Midbrain (tissue), 1 donor: ENCODE measurements around the gene NOS1.
"Not testable (repeated sequence)": the region's sequence is repeated elsewhere in the genome, so short reads cannot be mapped to it uniquely, and the experiment has no call there.

Experiments
- DNase-seq: peaks from one replicate; lab custom pipeline; 2025; lab: John Stamatoyannopoulos, UW

Gene NOS1

DNA sequence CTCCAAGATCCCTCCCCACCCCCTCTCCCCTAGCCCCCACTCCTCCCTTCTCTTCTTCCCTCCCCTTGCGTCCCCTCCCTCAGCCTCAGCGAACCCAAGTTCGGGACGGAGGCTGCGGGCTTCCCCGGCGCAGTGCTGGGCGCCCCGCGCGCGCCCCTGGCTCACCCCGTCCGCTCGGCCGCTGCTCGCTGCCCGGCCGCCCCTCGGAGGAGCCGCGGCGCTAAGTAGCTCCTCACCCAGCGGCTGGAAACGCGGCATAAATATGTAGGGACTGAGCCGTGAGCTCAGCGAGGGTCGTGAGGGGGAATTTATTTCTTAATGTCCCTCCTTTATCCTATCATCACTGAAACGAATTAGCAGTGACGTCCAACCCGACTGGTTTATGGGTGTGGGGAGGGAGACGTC lies at the start of gene NOS1:
Gene NOS1, minus strand, starts transcription at position 280 of the 405 bp plus-strand sequence. CDS start 30,557 bp downstream, outside the sequence.
- DNase-seq, result no peak

GRCh38 chr12:117409286-117409685 lies 47.9 kb upstream of the NOS1 start:
- DNase-seq, result no peak

GRCh38 chr12:117408161-117408791 lies 46.9 kb upstream of the NOS1 start:
- peak; percentile 55 for DNase-seq

- no peak for DNase-seq
Measured at GRCh38 chr12:117404940-117405339, 43.5 kb upstream of the NOS1 start.

DNA sequence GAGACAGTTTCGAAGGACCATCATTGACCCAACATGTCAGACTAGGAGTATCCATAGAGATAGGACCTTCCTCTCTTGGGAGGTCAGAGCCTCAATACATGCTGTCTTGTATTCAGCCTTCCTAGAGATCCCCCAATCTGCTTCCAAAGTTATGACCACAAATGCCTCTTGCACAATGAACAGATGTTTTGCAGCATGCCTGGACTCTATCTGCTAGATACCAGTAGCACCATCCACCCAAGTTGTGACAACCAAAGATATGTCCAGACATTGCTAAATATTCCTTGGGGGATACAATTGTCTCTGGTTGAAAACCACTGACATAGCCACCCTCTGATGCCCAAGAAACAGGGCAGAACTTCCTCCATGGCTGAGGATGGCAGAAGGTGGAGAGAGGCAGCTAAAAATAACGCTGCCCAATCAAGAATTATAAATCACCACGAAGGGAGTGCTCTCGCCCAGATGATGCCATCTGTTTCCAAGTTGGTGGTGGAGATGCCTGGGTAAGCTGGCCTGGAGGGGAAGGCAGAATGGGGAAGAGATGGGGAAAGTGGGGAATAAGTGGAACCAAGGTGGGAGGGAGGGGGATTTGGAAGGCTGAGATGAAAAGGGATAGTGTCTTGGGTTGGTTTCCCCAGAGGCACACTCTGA lies 42.9 kb upstream of the NOS1 start:
- DNase-seq, result no peak

DNA sequence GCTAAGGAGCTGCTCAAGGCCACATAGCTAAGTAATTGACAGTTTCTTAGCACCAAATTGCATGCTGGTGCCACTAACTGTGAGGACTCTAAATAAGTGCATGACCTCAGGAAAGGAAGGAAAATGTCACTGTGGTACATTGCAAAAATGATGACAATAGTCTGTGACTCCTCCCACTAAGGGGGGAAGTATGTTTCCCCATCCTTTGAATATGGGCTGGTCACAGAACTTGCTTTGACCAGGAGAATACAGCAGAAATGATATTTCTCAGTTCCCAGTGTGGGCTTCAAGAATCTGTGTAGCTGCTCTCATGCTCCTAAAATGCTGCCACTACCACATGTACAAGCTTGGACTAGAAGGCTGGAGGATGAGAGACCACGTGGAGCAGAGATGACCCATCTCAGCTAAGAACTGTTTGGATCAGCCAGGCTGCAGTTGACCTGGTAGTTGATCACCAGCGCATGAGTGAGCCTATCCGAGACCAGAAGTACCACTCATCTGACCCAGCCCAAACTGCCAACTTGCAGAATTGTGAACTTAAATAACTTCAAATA lies 42.2 kb upstream of the NOS1 start:
- DNase-seq, result no peak

DNA sequence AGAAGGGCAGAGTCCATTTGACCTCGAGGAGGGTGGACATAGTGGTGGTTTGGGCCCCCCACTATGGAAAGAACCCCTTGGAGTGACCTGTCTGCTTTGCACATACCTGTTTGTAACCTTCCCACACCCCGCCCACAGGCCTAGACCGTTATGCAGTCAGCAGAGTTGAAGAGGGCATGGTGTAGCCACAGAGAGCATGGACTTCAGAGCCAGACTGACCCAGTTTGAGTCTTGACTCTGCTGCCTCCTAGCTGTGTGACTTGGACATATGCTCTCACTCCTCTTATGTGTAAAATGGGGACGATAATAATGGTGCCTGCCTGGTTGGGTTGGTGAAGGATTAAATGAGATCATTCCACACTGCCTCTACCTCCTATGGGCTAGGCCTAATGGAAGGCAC lies 40.9 kb upstream of the NOS1 start:
- DNase-seq, result no peak

DNA sequence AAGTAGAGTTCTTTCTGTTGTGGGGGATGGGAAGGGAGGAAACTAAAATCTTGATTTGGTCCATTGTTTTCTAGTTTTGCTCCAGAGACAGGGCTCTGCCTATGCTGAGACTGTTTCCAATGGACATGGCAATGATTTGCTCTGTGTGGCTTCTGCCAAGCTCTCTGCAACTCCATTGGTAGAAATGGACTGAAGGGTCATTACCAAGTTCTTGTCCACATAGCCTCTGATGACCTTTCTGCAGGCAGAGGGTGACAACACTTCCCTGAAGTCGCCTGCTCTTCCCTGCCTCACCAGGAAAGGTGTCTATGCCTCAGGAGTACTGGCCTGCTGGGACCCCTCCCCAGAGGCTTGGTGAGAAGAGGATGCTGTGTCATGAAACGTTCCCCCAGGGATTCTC lies 39.5 kb upstream of the NOS1 start:
- DNase-seq, result no peak

GRCh38 chr12:117398482-117398881 lies 37.1 kb upstream of the NOS1 start:
- not testable (repeated sequence) for DNase-seq

- DNase-seq, result no peak
Measured at GRCh38 chr12:117395766-117396165, 34.3 kb upstream of the NOS1 start.

GRCh38 chr12:117394491-117394890 lies 33.1 kb upstream of the NOS1 start:
- DNase-seq, result no peak

DNA sequence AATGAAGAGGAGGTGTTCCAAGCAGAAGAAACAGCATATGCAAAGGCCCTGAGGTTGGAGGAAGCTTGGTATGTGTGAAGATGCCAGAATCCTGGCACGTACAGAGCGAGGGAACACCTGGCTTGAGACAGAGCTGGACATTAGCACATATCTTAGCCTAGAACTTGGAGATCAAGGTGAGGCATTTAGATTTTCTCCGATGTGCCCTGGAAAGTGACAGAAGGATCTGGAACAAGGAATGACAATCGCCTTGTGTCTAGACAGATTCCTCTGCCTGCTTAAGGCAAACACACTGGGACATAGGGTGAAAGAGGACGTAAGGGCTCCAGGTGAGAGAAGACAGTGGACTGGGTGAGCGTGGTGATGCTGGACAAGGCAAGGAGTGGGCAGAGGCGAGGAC lies 32.2 kb upstream of the NOS1 start:
- no peak for DNase-seq

DNA sequence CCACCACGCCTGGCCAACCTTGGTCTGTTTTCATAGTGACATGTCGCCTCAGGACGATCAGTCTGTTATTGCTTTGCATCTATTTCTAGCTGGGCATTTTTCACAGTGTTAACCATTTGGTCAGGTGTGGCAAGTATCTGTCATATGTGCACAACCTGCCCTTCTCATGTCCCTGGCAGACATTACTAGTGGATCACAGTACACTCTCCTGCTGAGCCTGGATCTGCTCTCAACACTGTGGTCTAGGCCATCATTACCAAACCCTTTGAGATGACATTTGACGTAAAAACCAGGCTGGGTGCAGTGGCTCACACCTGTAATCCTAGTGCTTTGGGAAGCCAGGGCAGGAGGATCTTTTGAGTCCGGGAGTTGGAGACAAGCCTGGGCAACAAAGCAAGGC lies 29.4 kb upstream of the NOS1 start:
- no peak for DNase-seq

- no peak for DNase-seq
Measured at GRCh38 chr12:117388951-117389446, 27.6 kb upstream of the NOS1 start.

DNA sequence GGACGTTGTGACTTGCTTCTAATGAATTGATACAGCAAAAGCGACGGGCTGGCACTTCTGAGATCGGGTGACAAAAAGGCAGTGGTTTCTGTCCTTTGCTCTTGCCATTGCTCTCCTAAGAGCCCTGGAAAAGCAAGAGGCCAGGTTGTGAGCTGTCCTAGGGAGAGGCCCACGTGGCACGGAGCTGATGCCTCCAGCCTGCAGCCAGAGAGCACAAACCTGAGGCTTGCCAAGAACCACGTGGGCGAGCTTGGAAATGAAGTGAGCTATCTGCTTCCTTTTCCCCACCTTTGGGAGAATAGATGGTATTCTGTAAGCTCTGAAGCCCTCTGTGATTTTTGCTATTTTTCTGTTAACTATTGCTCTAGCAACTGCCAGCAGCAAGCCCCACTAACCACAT lies 26.4 kb upstream of the NOS1 start:
- DNase-seq, result no peak

DNA sequence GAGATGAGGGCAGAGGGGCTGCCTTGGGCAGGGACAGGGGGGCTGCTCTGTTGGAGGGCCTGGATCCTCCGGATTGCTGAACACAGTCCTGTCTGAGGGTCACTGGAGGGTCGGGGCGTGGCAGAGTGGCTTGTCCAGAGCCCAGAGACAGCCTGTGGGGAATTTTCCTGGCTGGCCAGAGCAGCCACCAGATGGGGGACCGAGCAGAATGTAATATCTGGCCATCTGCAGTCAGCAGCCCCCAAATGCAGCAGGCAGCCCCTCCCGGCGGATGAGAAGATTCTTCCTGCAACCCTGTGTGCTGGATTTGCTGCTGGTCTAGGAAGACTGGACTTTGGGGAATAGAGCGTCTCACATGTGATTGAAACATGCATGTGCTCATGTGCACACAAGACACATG lies 23.3 kb upstream of the NOS1 start:
- no peak for DNase-seq

DNA sequence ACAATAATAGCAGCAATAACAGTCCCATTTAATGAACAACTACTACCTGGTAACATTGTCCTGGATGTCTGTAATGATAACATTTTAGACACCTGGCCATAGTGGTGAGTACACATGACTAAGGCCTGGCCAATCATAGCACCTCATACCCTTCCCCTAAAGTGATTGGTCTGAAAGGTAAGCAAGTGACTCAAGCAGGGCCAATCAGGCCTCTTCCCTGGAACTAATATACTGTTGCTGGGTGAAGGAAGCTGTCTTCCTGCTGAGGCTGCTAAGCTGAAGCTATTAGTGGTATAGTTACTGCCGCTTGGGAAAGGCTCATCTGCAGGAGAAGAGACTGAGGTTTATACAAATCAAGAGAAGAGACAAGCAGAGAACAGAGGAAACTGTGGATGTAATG lies 18.7 kb upstream of the NOS1 start:
- no peak for DNase-seq

- DNase-seq, result no peak
Measured at GRCh38 chr12:117377758-117378157, 16.3 kb upstream of the NOS1 start.

DNA sequence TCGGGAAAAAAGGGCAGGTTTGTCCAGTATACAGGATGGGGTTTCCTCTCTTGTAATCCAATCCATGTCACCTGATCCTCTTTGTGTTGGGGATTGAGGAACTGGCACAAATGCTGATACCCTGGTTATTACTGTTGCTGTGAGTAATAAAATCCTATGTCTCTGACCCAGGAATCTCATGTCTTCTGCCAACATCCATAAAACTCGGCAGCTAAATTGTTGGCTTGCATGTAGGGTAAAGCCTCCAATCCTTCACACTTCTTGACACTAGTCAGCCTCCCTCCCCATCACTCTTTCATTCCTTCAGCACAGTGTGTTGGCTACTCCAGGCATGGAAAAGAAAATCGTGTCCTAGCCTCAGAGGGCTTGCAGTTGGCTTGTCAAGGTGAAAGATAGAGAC lies 9.2 kb upstream of the NOS1 start:
- DNase-seq, result no peak

DNA sequence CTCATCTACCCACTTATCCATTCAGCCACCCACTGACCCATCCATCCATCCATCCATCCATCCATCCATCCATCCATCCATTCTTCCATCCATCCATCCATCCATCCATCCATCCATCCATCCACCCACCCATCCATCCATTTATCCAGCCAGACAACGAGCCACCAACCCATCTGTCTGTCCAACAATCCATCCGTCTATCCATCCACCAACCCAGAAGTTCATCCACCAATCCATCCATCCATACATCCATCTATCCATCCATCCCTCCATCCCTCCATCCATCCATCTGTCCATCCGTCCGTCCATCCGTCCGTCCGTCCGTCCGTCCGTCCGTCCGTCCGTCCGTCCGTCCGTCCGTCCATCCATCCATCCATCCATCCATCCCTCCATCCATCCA lies 8.6 kb upstream of the NOS1 start:
- not testable (repeated sequence) for DNase-seq

DNA sequence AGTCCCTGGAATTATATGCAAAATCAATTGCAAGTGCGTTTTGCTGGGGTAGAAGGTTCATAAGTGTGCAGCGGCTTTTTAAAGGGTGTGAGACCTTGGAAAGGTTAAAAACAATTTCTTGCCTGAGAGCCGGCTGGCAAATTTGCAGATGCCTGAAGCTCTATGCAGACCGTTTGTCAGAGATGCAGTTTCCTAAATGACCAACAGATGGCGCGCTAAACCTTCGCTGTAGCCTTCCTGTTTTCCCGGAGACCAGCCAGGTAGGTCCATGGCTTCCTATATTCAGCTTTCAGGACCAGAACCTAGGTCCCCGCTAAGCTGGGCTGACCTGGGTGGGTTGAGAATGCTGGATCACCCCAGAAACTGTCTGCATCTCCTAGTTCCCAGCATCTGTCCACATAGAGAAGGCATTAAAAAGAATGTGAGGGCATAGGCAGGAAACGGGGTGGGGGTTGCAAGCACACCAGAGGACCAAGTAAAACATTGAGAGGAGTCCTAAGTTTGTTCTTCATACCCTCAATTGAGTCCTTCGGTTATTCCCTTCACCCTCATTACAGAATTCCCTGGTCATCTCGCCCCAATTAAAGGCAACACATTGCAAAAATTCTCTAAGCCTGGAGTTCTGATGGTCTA lies 5.7 kb upstream of the NOS1 start:
- peak; percentile 86 for DNase-seq

DNA sequence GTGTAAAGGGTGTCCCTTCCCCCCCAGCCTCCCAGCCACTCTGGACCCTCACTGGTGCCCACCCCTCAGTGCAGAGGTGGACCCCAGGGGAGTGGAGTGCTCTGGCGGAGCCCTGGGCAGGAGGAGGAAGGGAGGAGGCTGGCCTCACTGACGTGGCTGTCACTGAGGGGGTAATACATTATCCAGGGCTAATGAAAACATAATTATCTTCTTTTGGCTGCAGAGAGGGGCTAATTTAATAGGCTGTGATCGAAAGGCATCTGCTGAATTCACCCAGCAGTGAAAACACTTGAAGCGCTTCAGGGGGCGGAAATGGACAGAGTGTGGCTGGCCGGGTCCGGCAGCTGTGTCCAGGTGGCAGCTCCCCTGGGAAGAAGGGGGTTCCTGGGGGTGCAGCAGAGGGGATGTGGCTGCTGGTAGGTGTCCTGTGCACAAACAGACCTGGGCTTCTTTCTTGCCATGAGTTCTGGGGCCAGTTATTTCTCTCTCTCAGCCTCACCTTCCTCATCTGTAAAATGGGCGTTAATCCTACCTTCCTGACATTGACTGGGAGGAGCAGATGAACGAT lies 3.7 kb upstream of the NOS1 start:
- DNase-seq, result no peak
